Activated CD4-positive, alpha-beta memory T cell treated with anti-CD3 and anti-CD28 coated beads for 36 hours (primary cell): ENCODE data around the gene DEPDC5. TPM values are rescaled to one million over a fixed set of nuclear protein-coding genes. Genes with fewer than 3 reads are reported as not detected.
A peak's percentile ranks its signal among the peaks of the same experiment; 100 is the strongest.
"Not testable (repeated sequence)": the region's sequence is repeated elsewhere in the genome, so short reads cannot be mapped to it uniquely, and the experiment has no call there.

Experiments
- CTCF ChIA-PET: fragments of 350-600 bp; sonication (Branson Sonifier 250); formaldehyde crosslinking; loops from one replicate; lab custom pipeline; 2021; ENCODE audit warnings: antibody characterized with exemption, inconsistent platforms; lab: Charles Lee
- POLR2A ChIA-PET: fragments of 350-600 bp; sonication (Branson Sonifier 250); formaldehyde crosslinking; loops from one replicate; lab custom pipeline; 2021; ENCODE audit warnings: antibody characterized with exemption; lab: Charles Lee
- DNase-seq: peaks from one replicate; pipeline ENCODE4 v3.0.0-alpha.2; 2020
- H3K27ac Mint-ChIP-seq: one replicate; pipeline ENCODE4 v1.8.0; 2021; ENCODE audit warnings: mixed read lengths
- H3K27me3 Mint-ChIP-seq: one replicate; pipeline ENCODE4 v1.8.0; 2021; ENCODE audit warnings: mixed read lengths
- H3K36me3 Mint-ChIP-seq: one replicate; pipeline ENCODE4 v1.8.0; 2021; ENCODE audit warnings: mixed read lengths
- H3K4me1 Mint-ChIP-seq: one replicate; pipeline ENCODE4 v1.8.0; 2021; ENCODE audit warnings: low read depth, mixed read lengths
- H3K4me3 Mint-ChIP-seq: one replicate; pipeline ENCODE4 v1.8.0; 2021; ENCODE audit warnings: mild to moderate bottlenecking, mixed read lengths
- H3K9me3 Mint-ChIP-seq: one replicate; pipeline ENCODE4 v1.8.0; 2021; ENCODE audit warnings: mixed read lengths
- intact Hi-C: fragments of 100-400 bp; cut with micrococcal nuclease; formaldehyde crosslinking; loops from one replicate; pipeline ENCODE4 v1.15.1; 2023
- total RNA-seq, 2 experiments: library from RNA; stranded (reverse); gene quantifications; one replicate each; pipeline ENCODE4 v1.2.3, GENCODE V29; 2021

DEPDC5 gene
- total RNA-seq: 10 to 100 TPM; 27.5 to 31.6 TPM

DNA sequence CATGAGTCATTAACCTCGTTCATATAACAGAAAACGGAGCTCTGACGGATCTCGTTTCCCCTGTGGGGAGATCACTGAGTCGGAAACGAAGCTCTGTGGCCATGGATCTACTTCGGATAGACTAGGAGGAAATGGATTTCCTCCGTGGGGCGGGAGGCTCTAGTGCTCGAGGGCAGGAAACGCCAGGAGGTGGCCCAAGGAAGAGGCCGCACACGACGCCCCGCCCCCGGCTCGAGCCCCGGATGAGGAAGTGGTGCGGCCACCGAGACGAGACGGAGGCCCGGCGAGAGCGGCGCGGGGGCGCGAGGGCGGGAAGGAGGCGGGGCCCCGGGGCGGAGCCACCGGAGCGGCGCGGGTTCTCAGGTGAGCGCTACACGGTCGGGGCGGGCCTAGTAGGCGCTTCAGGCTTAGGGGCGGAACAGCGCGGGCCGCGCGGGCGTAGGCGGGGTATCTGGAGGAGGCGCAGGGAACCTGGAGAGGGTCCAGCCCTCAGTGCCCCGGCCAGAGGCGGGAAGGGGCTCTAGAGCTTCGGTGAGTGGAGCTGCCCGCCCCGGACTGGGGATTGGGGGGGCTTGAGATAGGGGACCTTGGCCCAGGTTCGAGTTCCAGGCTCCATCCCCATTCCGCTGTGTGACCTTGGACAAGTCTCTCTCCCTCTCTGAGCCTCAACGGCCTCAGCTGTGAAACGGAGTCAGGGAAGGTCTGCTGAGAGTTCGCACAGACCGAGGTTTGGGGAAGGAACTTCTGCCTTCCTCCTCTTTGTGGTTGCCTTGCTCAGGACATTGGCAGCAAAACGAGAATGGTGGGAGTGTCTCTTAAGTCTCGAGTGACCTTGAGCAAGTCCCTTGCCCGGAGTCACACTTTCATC, at the start of gene DEPDC5:
Gene DEPDC5, plus strand, starts transcription at position 386 of the 868 bp plus-strand sequence. CDS start 903 bp downstream, outside the sequence.
- no peaks in the 10 kb centered on the region for H3K9me3 Mint-ChIP-seq
- peak within 1 kb of the TSS; percentile 99 for H3K27ac Mint-ChIP-seq
- ChIA-PET POLR2A (interaction anchor here (0.6 to 1.5 kb wide), 4 partner anchors 10 to 92 kb away, joined by 3 to 7 read pairs (median 3); partner anchors contain the start of gene PISD), CTCF (interaction anchor here (1.0 to 1.8 kb wide), 3 partner anchors 88 to 297 kb away, joined by 3 to 7 read pairs (median 3); partner anchors contain the start of gene PISD)
- intact Hi-C loops: loop anchor here (5.0 kb wide), 3 partner anchors 77 to 723 kb away; partner anchors contain the start of gene EIF4ENIF1
- no peaks in the 10 kb centered on the region for H3K27me3 Mint-ChIP-seq
- H3K36me3 Mint-ChIP-seq: peaks cover 5% of the 10 kb centered on the region
- peaks cover 37% of the 10 kb centered on the region for H3K4me1 Mint-ChIP-seq
- DNase-seq: peak; percentile 97
- peak within 1 kb of the TSS; percentile 94 for H3K4me3 Mint-ChIP-seq

GRCh38 chr22:31707519-31707918, 46.3 kb upstream of the DEPDC5 start:
- Mint-ChIP-seq H3K4me1 (no peaks in the 10 kb centered on the region), H3K27me3 (no peaks in the 10 kb centered on the region), H3K27ac (no peak overlapping the region), H3K36me3 (peaks cover 27% of the 10 kb centered on the region), H3K4me3 (no peak overlapping the region), H3K9me3 (no peaks in the 10 kb centered on the region)
- CTCF ChIA-PET: interaction anchor here (0.5 kb wide), 1 partner anchor 24 kb away, joined by 3 read pairs; no protein-coding TSS in a partner anchor
- POLR2A ChIA-PET: no interaction called here
- no peak for DNase-seq
- intact Hi-C loops: no loop called here

DNA sequence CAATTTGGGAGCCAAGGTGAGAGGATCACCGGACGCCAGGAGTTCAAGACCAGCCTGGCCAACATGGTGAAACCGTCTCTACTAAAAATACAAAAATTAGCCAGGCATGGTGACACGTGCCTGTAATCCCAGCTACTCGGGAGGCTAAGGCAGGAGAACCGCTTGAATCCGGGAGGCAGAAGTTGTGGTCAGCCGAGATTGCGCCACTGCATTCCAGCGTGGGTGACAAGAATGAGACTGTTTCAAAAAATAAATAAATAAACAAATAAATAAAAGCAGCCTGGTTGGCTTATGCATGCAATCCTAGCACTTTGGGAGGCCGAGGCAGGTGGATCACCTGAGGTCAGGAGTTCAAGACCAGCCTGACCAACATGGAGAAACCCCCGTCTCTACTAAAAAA, 42.6 kb upstream of the DEPDC5 start:
- intact Hi-C loops, H3K4me1 Mint-ChIP-seq, H3K4me3 Mint-ChIP-seq, H3K27me3 Mint-ChIP-seq, DNase-seq, POLR2A ChIA-PET, H3K9me3 Mint-ChIP-seq, CTCF ChIA-PET, H3K27ac Mint-ChIP-seq: not testable (repeated sequence)
- H3K36me3 Mint-ChIP-seq: peaks cover 39% of the 10 kb centered on the region

DNA sequence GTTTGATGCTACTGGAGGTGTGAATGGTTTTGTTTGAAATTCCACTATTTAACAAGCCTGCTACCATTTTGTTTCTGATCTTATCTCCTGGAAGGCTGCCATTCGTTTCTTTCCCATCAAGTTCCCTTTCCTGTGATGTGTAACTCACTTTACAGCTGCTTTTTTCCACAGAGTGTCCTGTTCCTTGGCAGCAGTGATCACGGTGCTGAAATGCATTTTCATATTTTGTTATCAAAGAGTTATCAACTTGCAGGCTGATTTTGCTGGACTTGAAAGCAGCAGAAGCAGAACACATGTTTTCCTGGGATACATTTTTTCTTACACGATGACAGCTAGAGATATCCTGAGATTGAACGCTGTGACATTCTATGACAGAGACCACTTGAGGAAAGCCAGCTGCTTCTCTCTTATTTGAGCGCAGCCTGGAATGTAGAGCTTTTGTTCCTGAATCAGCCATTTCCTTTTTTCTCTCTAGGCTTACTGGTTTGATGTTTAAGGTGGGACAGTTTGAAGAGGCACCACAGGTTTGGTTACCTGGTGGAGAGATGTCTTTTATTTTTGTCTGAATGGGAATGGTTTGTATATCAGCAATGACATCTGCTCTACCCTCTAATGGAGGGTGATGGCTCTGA, 38.6 kb upstream of the DEPDC5 start:
- POLR2A ChIA-PET: no interaction called here
- CTCF ChIA-PET: no interaction called here
- intact Hi-C loops: no loop called here
- no peaks in the 10 kb centered on the region for H3K4me1 Mint-ChIP-seq
- DNase-seq: no peak
- no peaks in the 10 kb centered on the region for H3K9me3 Mint-ChIP-seq
- H3K4me3 Mint-ChIP-seq: no peak overlapping the region
- no peak overlapping the region for H3K27ac Mint-ChIP-seq
- no peaks in the 10 kb centered on the region for H3K27me3 Mint-ChIP-seq
- peaks cover 50% of the 10 kb centered on the region for H3K36me3 Mint-ChIP-seq

DNA sequence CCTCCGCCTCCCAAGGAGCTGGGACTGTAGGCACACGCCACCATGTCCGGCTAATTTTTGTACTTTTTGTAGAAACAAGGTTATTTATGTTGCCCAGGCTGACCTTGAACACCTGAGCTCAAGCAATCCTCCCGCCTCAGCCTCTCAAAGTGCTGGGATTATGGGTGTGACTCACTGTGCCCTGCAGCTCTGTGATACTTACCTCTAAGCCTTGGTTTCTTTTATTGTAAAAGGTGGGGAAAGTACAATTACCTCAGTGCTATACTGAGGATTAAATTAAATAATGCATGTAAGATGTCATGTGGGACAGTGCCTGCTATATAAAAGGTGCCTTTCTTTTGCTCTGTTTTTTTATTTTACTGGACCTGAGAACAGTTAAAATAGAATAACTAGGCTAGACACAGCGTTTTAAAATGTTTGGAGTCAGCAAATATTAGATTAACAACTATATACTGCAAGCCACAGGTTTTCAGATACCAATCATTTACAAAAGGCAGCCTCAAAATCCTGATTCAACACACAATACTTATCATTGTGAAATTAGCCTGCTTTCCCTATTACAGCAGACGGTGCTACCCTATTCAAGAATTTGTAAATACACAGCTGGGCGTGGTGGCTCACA, 33.9 kb upstream of the DEPDC5 start:
- Mint-ChIP-seq H3K4me3 (no peak overlapping the region), H3K27ac (no peak overlapping the region), H3K9me3 (no peaks in the 10 kb centered on the region), H3K27me3 (no peaks in the 10 kb centered on the region), H3K36me3 (peaks cover 39% of the 10 kb centered on the region), H3K4me1 (no peaks in the 10 kb centered on the region)
- DNase-seq: no peak
- CTCF ChIA-PET: interaction anchor here (0.6 kb wide), 1 partner anchor 250 kb away, joined by 3 read pairs; no protein-coding TSS in a partner anchor
- POLR2A ChIA-PET: no interaction called here
- intact Hi-C loops: no loop called here

- POLR2A ChIA-PET: interaction anchor here (1.0 kb wide), 1 partner anchor 48 kb away, joined by 3 read pairs; no protein-coding TSS in a partner anchor
- Mint-ChIP-seq H3K27ac (no peak overlapping the region), H3K4me1 (no peaks in the 10 kb centered on the region)
Measured at GRCh38 chr22:31723723-31724122, 30.1 kb upstream of the DEPDC5 start.

GRCh38 chr22:31726692-31727091, 27.1 kb upstream of the DEPDC5 start:
- ChIA-PET CTCF (interaction anchor here (1.5 kb wide), 1 partner anchor 61 kb away, joined by 5 read pairs; no protein-coding TSS in a partner anchor), POLR2A (no interaction called here)
- Mint-ChIP-seq H3K36me3 (peaks cover 14% of the 10 kb centered on the region), H3K27me3 (no peaks in the 10 kb centered on the region), H3K4me3 (no peak overlapping the region), H3K9me3 (no peaks in the 10 kb centered on the region), H3K4me1 (peaks cover under 1% of the 10 kb centered on the region), H3K27ac (no peak overlapping the region)
- DNase-seq: no peak
- intact Hi-C loops: no loop called here

More at GRCh38 chr22:31723723-31724122, 30.1 kb upstream of the DEPDC5 start:
- Mint-ChIP-seq H3K36me3 (peaks cover 19% of the 10 kb centered on the region), H3K9me3 (no peaks in the 10 kb centered on the region), H3K27me3 (no peaks in the 10 kb centered on the region), H3K4me3 (no peak overlapping the region)
- intact Hi-C loops: no loop called here
- no peak for DNase-seq
- CTCF ChIA-PET: no interaction called here

GRCh38 chr22:31728857-31729256, 25.0 kb upstream of the DEPDC5 start:
- Mint-ChIP-seq H3K4me1 (peaks cover 10% of the 10 kb centered on the region), H3K27me3 (no peaks in the 10 kb centered on the region), H3K27ac (no peak overlapping the region), H3K4me3 (no peak overlapping the region), H3K36me3 (peaks cover 10% of the 10 kb centered on the region), H3K9me3 (no peaks in the 10 kb centered on the region)
- intact Hi-C loops: no loop called here
- no peak for DNase-seq
- ChIA-PET POLR2A (no interaction called here), CTCF (no interaction called here)

GRCh38 chr22:31730344-31730711, 23.5 kb upstream of the DEPDC5 start:
- POLR2A ChIA-PET: no interaction called here
- CTCF ChIA-PET: interaction anchor here (0.9 to 1.0 kb wide), 2 partner anchors 65 to 240 kb away, joined by 3 to 4 read pairs; no protein-coding TSS in a partner anchor
- Mint-ChIP-seq H3K9me3 (no peaks in the 10 kb centered on the region), H3K4me3 (no peak overlapping the region), H3K27ac (no peak overlapping the region), H3K4me1 (peaks cover 20% of the 10 kb centered on the region), H3K27me3 (no peaks in the 10 kb centered on the region), H3K36me3 (peaks cover 7% of the 10 kb centered on the region)
- intact Hi-C loops: no loop called here
- no peak for DNase-seq

GRCh38 chr22:31732089-31732829, 21.6 kb upstream of the DEPDC5 start:
- H3K36me3 Mint-ChIP-seq: peaks cover 10% of the 10 kb centered on the region
- H3K4me3 Mint-ChIP-seq: no peak overlapping the region
- no peak overlapping the region for H3K27ac Mint-ChIP-seq

GRCh38 chr22:31733580-31734079, 20.2 kb upstream of the DEPDC5 start:
- Mint-ChIP-seq H3K9me3 (no peaks in the 10 kb centered on the region), H3K27me3 (no peaks in the 10 kb centered on the region), H3K4me1 (peaks cover 32% of the 10 kb centered on the region), H3K4me3 (no peak overlapping the region), H3K27ac (peak overlapping the region; percentile 58), H3K36me3 (peaks cover 12% of the 10 kb centered on the region)
- intact Hi-C loops: no loop called here
- ChIA-PET POLR2A (no interaction called here), CTCF (no interaction called here)
- no peak for DNase-seq

More at GRCh38 chr22:31732089-31732829, 21.6 kb upstream of the DEPDC5 start:
- CTCF ChIA-PET: interaction anchor here (0.7 to 0.9 kb wide), 2 partner anchors 25 to 66 kb away, joined by 3 read pairs; no protein-coding TSS in a partner anchor
- DNase-seq: no peak
- Mint-ChIP-seq H3K9me3 (no peaks in the 10 kb centered on the region), H3K4me1 (peaks cover 20% of the 10 kb centered on the region), H3K27me3 (no peaks in the 10 kb centered on the region)
- POLR2A ChIA-PET: no interaction called here
- intact Hi-C loops: no loop called here
